ENCODE data around the gene EYS. TPM values are rescaled to one million over a fixed set of nuclear protein-coding genes. Genes with fewer than 3 reads are reported as not detected.

Gene EYS
- total and polyA plus RNA-seq, 4 donors = 0.08 to 0.63 (median 0.36) TPM

- 84% methylated on average over 5 of the region's 5 CpGs for WGBS
- Histone ChIP-seq H3K4me1 (ENCODE audit: control insufficient read depth in 4 of 4, insufficient read depth in 4 of 4, low read length in 3 of 4) (no peaks in the 10 kb centered on the region), H3K36me3 (ENCODE audit: control insufficient read depth in 4 of 4, insufficient read depth in 3 of 4, low read depth in 1 of 4, low read length in 3 of 4) (no peaks in the 10 kb centered on the region), H3K4me3 (ENCODE audit: low read depth in 1 of 3, low read length in 3 of 3) (no peak overlapping the region), H3K9me3 (ENCODE audit: control insufficient read depth in 4 of 4, low read length in 3 of 4) (no peaks in the 10 kb centered on the region), H3K27me3 (ENCODE audit: control insufficient read depth in 4 of 4, insufficient read depth in 4 of 4, low read length in 3 of 4) (no peaks in the 10 kb centered on the region), H3K9ac (ENCODE audit: low read depth in 1 of 2, low read length in 2 of 2) (no peak overlapping the region), H3K27ac (ENCODE audit: low read depth in 1 of 2, low read length in 2 of 2) (no peak overlapping the region)
- DNase-seq (ENCODE audit: low spot score) = no peak
- TF ChIP-seq EGR1 (IDR thresholded peaks at IDR 0.05; ENCODE audit: low read depth in 2 of 2) (no peak), YY1 (IDR thresholded peaks at IDR 0.05) (no peak), RXRA (IDR thresholded peaks at IDR 0.05) (no peak), CTCF (IDR thresholded peaks at IDR 0.05; ENCODE audit: low read depth, low read length, missing input control) (no peak), RAD21 (IDR thresholded peaks at IDR 0.05) (no peak), SP1 (IDR thresholded peaks at IDR 0.05) (no peak), FOXA1 (IDR thresholded peaks at IDR 0.05) (no peak), HNF4A (conservative IDR thresholded peaks at IDR 0.05) (no peak), FOXA2 (IDR thresholded peaks at IDR 0.05) (no peak), TAF1 (conservative IDR thresholded peaks at IDR 0.05) (no peak), NR2F2 (IDR thresholded peaks at IDR 0.05) (no peak), HNF4G (IDR thresholded peaks at IDR 0.05) (no peak), JUND (IDR thresholded peaks at IDR 0.05) (no peak)
- TF ChIP-seq, protein P1, sequence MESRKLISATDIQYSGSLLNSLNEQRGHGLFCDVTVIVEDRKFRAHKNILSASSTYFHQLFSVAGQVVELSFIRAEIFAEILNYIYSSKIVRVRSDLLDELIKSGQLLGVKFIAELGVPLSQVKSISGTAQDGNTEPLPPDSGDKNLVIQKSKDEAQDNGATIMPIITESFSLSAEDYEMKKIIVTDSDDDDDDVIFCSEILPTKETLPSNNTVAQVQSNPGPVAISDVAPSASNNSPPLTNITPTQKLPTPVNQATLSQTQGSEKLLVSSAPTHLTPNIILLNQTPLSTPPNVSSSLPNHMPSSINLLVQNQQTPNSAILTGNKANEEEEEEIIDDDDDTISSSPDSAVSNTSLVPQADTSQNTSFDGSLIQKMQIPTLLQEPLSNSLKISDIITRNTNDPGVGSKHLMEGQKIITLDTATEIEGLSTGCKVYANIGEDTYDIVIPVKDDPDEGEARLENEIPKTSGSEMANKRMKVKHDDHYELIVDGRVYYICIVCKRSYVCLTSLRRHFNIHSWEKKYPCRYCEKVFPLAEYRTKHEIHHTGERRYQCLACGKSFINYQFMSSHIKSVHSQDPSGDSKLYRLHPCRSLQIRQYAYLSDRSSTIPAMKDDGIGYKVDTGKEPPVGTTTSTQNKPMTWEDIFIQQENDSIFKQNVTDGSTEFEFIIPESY (IDR thresholded peaks at IDR 0.05) = no peak
- TF ChIP-seq, protein P2, sequence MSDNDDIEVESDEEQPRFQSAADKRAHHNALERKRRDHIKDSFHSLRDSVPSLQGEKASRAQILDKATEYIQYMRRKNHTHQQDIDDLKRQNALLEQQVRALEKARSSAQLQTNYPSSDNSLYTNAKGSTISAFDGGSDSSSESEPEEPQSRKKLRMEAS (IDR thresholded peaks at IDR 0.05) = no peak
- TF ChIP-seq, protein P3, sequence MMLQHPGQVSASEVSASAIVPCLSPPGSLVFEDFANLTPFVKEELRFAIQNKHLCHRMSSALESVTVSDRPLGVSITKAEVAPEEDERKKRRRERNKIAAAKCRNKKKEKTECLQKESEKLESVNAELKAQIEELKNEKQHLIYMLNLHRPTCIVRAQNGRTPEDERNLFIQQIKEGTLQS (IDR thresholded peaks at IDR 0.05) = no peak
These were observed 1436.9 kb downstream of the EYS start for GRCh38 chr6:64270083-64270482.

DNA sequence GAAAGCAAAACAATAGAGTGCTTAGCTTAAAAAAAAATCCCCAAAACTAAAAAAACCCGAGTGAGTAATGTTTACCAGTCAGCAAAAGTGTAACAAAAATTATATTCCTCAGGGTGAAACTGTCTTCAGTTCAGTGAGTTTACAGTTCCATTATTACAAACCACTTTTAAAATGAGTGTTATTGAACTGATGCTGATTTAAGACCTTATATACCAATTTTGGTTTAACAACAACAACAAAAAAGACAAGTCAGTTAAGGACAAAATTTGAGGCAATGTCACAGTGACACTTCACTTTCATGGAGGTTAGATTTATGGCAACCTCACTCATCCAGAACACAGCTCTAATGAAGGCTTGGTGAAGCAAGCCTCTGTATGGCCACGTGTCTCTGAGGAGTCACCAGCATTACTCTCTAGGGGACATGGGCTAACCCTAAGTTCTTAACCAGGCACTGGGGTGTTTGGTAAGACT, 1440.6 kb downstream of the EYS start:
- no peak for DNase-seq (ENCODE audit: low spot score)
- no peak for TF ChIP-seq SP1 (IDR thresholded peaks at IDR 0.05)
- no peak for TF ChIP-seq RXRA (IDR thresholded peaks at IDR 0.05)
- no peak for TF ChIP-seq REST (IDR thresholded peaks at IDR 0.05)
- TF ChIP-seq RAD21 (IDR thresholded peaks at IDR 0.05) = no peak
- TF ChIP-seq FOXA1 (IDR thresholded peaks at IDR 0.05) = no peak
- TF ChIP-seq NR2F2 (IDR thresholded peaks at IDR 0.05) = no peak
- no peak for TF ChIP-seq TAF1 (conservative IDR thresholded peaks at IDR 0.05)
- no peaks in the 10 kb centered on the region for H3K9me3 ChIP-seq (ENCODE audit: control insufficient read depth in 4 of 4, low read length in 3 of 4)
- no peak overlapping the region for H3K27ac ChIP-seq (ENCODE audit: low read depth in 1 of 2, low read length in 2 of 2)
- 56% methylated on average over 2 of the region's 2 CpGs for WGBS
- no peaks in the 10 kb centered on the region for H3K4me1 ChIP-seq (ENCODE audit: control insufficient read depth in 4 of 4, insufficient read depth in 4 of 4, low read length in 3 of 4)
- no peaks in the 10 kb centered on the region for H3K36me3 ChIP-seq (ENCODE audit: control insufficient read depth in 4 of 4, insufficient read depth in 3 of 4, low read depth in 1 of 4, low read length in 3 of 4)
- H3K4me3 ChIP-seq (ENCODE audit: low read depth in 1 of 3, low read length in 3 of 3) = no peak overlapping the region
- no peaks in the 10 kb centered on the region for H3K27me3 ChIP-seq (ENCODE audit: control insufficient read depth in 4 of 4, insufficient read depth in 4 of 4, low read length in 3 of 4)
- no peak overlapping the region for H3K9ac ChIP-seq (ENCODE audit: low read depth in 1 of 2, low read length in 2 of 2)
